ENCODE data around the gene SLC23A1.

DNA sequence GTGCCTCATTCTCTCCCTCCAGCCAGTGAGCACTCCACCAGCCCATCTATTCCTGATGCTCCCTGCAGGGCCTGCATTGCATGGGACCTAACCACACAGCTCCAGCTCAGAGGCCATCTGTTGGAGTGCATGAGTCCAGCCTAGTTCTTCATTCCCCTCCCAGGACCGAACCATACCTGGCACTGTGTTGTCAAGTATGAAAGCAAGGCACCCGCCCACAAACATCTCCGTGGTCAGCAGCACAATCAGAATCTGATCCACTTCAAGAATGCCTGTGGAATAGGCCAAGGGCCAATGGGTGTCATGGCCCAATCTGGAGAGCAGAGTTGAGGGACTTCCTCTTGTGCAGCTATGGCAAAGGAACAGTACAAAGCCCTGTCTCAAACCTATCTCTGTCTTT, 5.9 kb downstream of the SLC23A1 start:
- TF ChIP-seq, protein P1, sequence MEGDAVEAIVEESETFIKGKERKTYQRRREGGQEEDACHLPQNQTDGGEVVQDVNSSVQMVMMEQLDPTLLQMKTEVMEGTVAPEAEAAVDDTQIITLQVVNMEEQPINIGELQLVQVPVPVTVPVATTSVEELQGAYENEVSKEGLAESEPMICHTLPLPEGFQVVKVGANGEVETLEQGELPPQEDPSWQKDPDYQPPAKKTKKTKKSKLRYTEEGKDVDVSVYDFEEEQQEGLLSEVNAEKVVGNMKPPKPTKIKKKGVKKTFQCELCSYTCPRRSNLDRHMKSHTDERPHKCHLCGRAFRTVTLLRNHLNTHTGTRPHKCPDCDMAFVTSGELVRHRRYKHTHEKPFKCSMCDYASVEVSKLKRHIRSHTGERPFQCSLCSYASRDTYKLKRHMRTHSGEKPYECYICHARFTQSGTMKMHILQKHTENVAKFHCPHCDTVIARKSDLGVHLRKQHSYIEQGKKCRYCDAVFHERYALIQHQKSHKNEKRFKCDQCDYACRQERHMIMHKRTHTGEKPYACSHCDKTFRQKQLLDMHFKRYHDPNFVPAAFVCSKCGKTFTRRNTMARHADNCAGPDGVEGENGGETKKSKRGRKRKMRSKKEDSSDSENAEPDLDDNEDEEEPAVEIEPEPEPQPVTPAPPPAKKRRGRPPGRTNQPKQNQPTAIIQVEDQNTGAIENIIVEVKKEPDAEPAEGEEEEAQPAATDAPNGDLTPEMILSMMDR (IDR thresholded peaks at IDR 0.05) = no peak
- no peak for TF ChIP-seq POLR2A (IDR thresholded peaks at IDR 0.05)
